H1 (cell line): ENCODE results near the gene NOBOX. TPM values are rescaled to one million over a fixed set of nuclear protein-coding genes. Genes with fewer than 3 reads are reported as not detected.

Experiments used
- CTCF ChIA-PET: fragments of 300-600 bp; sonication (Branson Sonifier 250); formaldehyde crosslinking; loops from one replicate; lab custom pipeline; 2021; ENCODE audit not compliant: partially characterized antibody; lab: Charles Lee
- POLR2A ChIA-PET: fragments of 300-600 bp; sonication (Branson Sonifier 250); formaldehyde crosslinking; loops from one replicate; lab custom pipeline; 2021; ENCODE audit warnings: inconsistent platforms; ENCODE audit not compliant: partially characterized antibody; lab: Charles Lee
- DNase-seq, 2 experiments: peaks; one replicate each; pipeline versions ENCODE4 v3.0.0 to v3.0.0-alpha.2; 2010 to 2022; ENCODE audit warnings: low spot score in 2 of 2, low read depth in 1 of 2, mixed read lengths in 1 of 2
- FAIRE-seq: peaks from 2 replicates; lab custom pipeline; 2011; peaks lifted over from hg19 to GRCh38; lab: Jason Lieb, UNC
- H2AFZ ChIP-seq: 2 replicates; pipeline ENCODE4 v1.8.1; 2012; ENCODE audit warnings: low read length, inconsistent platforms
- H2AK5ac ChIP-seq: 2 replicates; pipeline ENCODE4 v1.6.1; 2013; ENCODE audit warnings: low read depth, low read length
- H2BK120ac ChIP-seq: replicated peaks from 2 replicates; pipeline ENCODE3; 2013; ENCODE audit warnings: low read depth, low read length, inconsistent platforms
- H2BK12ac ChIP-seq: 2 replicates; pipeline ENCODE4 v1.6.1; 2013; ENCODE audit warnings: low read depth, low read length
- H2BK15ac ChIP-seq: 2 replicates; pipeline ENCODE4 v1.6.1; 2013; ENCODE audit warnings: low read length
- H2BK20ac ChIP-seq: 2 replicates; pipeline ENCODE4 v1.6.1; 2013; ENCODE audit warnings: low read length
- H2BK5ac ChIP-seq: 2 replicates; pipeline ENCODE4 v1.6.1; 2013; ENCODE audit warnings: low read depth, low read length
- H3K14ac ChIP-seq: 2 replicates; pipeline ENCODE4 v1.6.1; 2013; ENCODE audit warnings: inconsistent platforms; ENCODE audit not compliant: insufficient read length
- H3K18ac ChIP-seq: 2 replicates; pipeline ENCODE4 v1.6.1; 2013; ENCODE audit warnings: low read length; ENCODE audit errors: extremely low read depth
- H3K23ac ChIP-seq: 2 replicates; pipeline ENCODE4 v1.6.1; 2013; ENCODE audit warnings: inconsistent platforms; ENCODE audit not compliant: insufficient read length
- H3K23me2 ChIP-seq: 2 replicates; pipeline ENCODE4 v1.6.1; 2013; ENCODE audit warnings: low read depth, low read length
- H3K27ac ChIP-seq: 2 replicates; pipeline ENCODE4 v1.6.1; 2011; ENCODE audit warnings: low read depth, low read length, inconsistent platforms
- H3K27me3 ChIP-seq, 4 experiments: replicated peaks in 1 of 4; 1 replicate in 1 of 4; 2 replicates in 3 of 4; pipeline versions ENCODE4 v1.6.1 to v1.8.1; 2011 to 2013; ENCODE audit warnings: low read length in 3 of 4, mild to moderate bottlenecking in 3 of 4, inconsistent platforms in 2 of 4, mixed read lengths in 2 of 4, moderate library complexity in 1 of 4; ENCODE audit not compliant: control insufficient read depth in 3 of 4, insufficient read depth in 3 of 4; ENCODE audit errors: extremely low read depth in 1 of 4
- H3K36me3 ChIP-seq, 4 experiments: 2 replicates each; pipeline versions ENCODE4 v1.6.1 to v1.8.1; 2011 to 2013; ENCODE audit warnings: mild to moderate bottlenecking in 4 of 4, low read length in 3 of 4, moderate library complexity in 2 of 4, control low read depth in 1 of 4, inconsistent platforms in 1 of 4; ENCODE audit not compliant: insufficient read depth in 4 of 4, control insufficient read depth in 2 of 4
- H3K4ac ChIP-seq: replicated peaks from 2 replicates; pipeline ENCODE3; 2013; ENCODE audit warnings: low read length, low read depth, mixed read lengths, inconsistent platforms; ENCODE audit not compliant: insufficient read length
- H3K4me1 ChIP-seq, 4 experiments: replicated peaks in 1 of 4; 1 replicate in 1 of 4; 2 replicates in 3 of 4; pipeline versions ENCODE4 v1.6.1 to v1.8.1; 2011 to 2013; ENCODE audit warnings: low read length in 3 of 4, inconsistent platforms in 2 of 4, mixed read lengths in 1 of 4; ENCODE audit not compliant: insufficient read depth in 4 of 4, control insufficient read depth in 3 of 4
- H3K4me2 ChIP-seq, 2 experiments: 2 replicates each; pipeline versions ENCODE4 v1.6.1 to v1.8.1; 2011 to 2013; ENCODE audit warnings: low read depth in 2 of 2, low read length in 2 of 2, control low read depth in 1 of 2, inconsistent platforms in 1 of 2, mild to moderate bottlenecking in 1 of 2; ENCODE audit not compliant: insufficient read depth in 1 of 2
- H3K4me3 ChIP-seq, 4 experiments: fragments of 200-600, 300-600 bp in 1 of 4; sonication (generic), shearing (Covaris generic), sonication (Bioruptor Twin) in 1 of 4; 2 replicates each; pipeline versions ENCODE4 v1.5.1 to v1.8.1; 2011 to 2016; ENCODE audit warnings: low read length in 4 of 4, low read depth in 3 of 4, control low read depth in 2 of 4, inconsistent platforms in 2 of 4, mild to moderate bottlenecking in 2 of 4, mixed read lengths in 1 of 4, moderate library complexity in 1 of 4; ENCODE audit not compliant: insufficient read depth in 2 of 4; ENCODE audit errors: extremely low read depth in 1 of 4
- H3K56ac ChIP-seq: replicated peaks from 2 replicates; pipeline ENCODE3; 2013; ENCODE audit warnings: low read depth, mild to moderate bottlenecking, mixed read lengths, low read length, inconsistent platforms; ENCODE audit not compliant: insufficient read length
- H3K79me1 ChIP-seq: 2 replicates; pipeline ENCODE4 v1.6.1; 2013; ENCODE audit warnings: low read depth, low read length, control low read depth
- H3K79me2 ChIP-seq, 2 experiments: 2 replicates each; pipeline versions ENCODE4 v1.6.1 to v1.8.1; 2012 to 2013; ENCODE audit warnings: low read length in 2 of 2, mild to moderate bottlenecking in 2 of 2, inconsistent platforms in 1 of 2; ENCODE audit not compliant: insufficient read depth in 2 of 2, control insufficient read depth in 1 of 2
- H3K9ac ChIP-seq, 4 experiments: replicated peaks in 1 of 4; 1 replicate in 1 of 4; 2 replicates in 3 of 4; pipeline versions ENCODE4 v1.6.1 to v1.8.1; 2011 to 2013; ENCODE audit warnings: low read depth in 3 of 4, low read length in 3 of 4, control low read depth in 2 of 4, mild to moderate bottlenecking in 2 of 4, moderate library complexity in 2 of 4, inconsistent platforms in 1 of 4; ENCODE audit errors: extremely low read depth in 1 of 4
- H3K9me3 ChIP-seq, 2 experiments: 2 replicates each; pipeline versions ENCODE4 v1.6.1 to v1.8.1; 2012 to 2013; ENCODE audit warnings: mild to moderate bottlenecking in 2 of 2, moderate library complexity in 2 of 2, control low read depth in 1 of 2, inconsistent platforms in 1 of 2, low read depth in 1 of 2, low read length in 1 of 2, mixed read lengths in 1 of 2; ENCODE audit not compliant: insufficient read depth in 2 of 2
- H4K20me1 ChIP-seq, 2 experiments: replicated peaks in 1 of 2; 2 replicates each; pipeline versions ENCODE3 to v1.8.1; 2011 to 2013; ENCODE audit warnings: inconsistent platforms in 2 of 2, low read length in 2 of 2, mild to moderate bottlenecking in 1 of 2; ENCODE audit not compliant: insufficient read depth in 2 of 2, control insufficient read depth in 1 of 2
- H4K5ac ChIP-seq: 2 replicates; pipeline ENCODE4 v1.6.1; 2013; ENCODE audit warnings: low read length, low read depth, mixed read lengths, inconsistent platforms; ENCODE audit not compliant: insufficient read length
- H4K8ac ChIP-seq: 2 replicates; pipeline ENCODE4 v1.8.0; 2013; ENCODE audit warnings: mild to moderate bottlenecking, moderate library complexity, low read length, inconsistent platforms; ENCODE audit not compliant: insufficient read depth; ENCODE audit errors: extremely low read depth
- H4K91ac ChIP-seq: replicated peaks from 2 replicates; pipeline ENCODE3; 2013; ENCODE audit warnings: low read length, mixed read lengths, inconsistent platforms; ENCODE audit not compliant: insufficient read length
- ASH2L ChIP-seq: fragments of 200-600, 300-600 bp; sonication (generic); IDR thresholded peaks from one replicate; pipeline ENCODE4 v1.7.1; 2017; ENCODE audit warnings: low read length
- BACH1 ChIP-seq: IDR thresholded peaks from 2 replicates; pipeline ENCODE4 v1.6.1; 2012; ENCODE audit warnings: low read length, improper control_type of control experiment
- BCL11A ChIP-seq, 2 experiments: IDR thresholded peaks; one replicate each; pipeline ENCODE4 v1.6.1; 2011; ENCODE audit warnings: low read depth in 2 of 2, low read length in 2 of 2, mild to moderate bottlenecking in 2 of 2
- FOSL1 ChIP-seq: IDR thresholded peaks from 2 replicates; pipeline ENCODE4 v1.6.1; 2011; ENCODE audit warnings: mild to moderate bottlenecking, low read depth, low read length, moderate library complexity; ENCODE audit not compliant: insufficient read depth
- MAFK ChIP-seq: IDR thresholded peaks from 2 replicates; pipeline ENCODE4 v1.6.1; 2012; ENCODE audit warnings: low read depth, mild to moderate bottlenecking, improper control_type of control experiment, low read length
- RFX5 ChIP-seq: IDR thresholded peaks from 2 replicates; pipeline ENCODE4 v1.6.1; 2011; ENCODE audit warnings: low read depth, low read length, improper control_type of control experiment, borderline replicate concordance
- SRF ChIP-seq: IDR thresholded peaks from 2 replicates; pipeline ENCODE4 v1.6.1; 2011; ENCODE audit warnings: mild to moderate bottlenecking, low read depth, low read length, moderate library complexity
- WGBS, 2 experiments: shearing (Covaris generic) in 1 of 2; methylation state at CpG; one replicate each; pipeline versions ENCODE4 v1.1.6 to v1.1.7; 2013 to 2015; ENCODE audit warnings: low lambda C conversion rate in 2 of 2, mixed read lengths in 2 of 2, inconsistent platforms in 1 of 2, low coverage in 1 of 2, missing lambda C conversion rate in 1 of 2; ENCODE audit not compliant: insufficient replicate concordance in 2 of 2, insufficient coverage in 1 of 2, insufficient read length in 1 of 2; ENCODE audit errors: extremely low coverage in 1 of 2, missing lambda C conversion rate in 1 of 2; 5-methylcytosine and 5-hydroxymethylcytosine counted together
- polyA plus RNA-seq, 7 experiments: library from polyadenylated mRNA; depleted of rRNA in 3 of 7; stranded (reverse) in 5 of 7; unstranded in 2 of 7; fragments of >200 nt in 5 of 7; fragments of 200-250 nt in 2 of 7; gene quantifications; 1 replicate in 5 of 7; 2 replicates in 1 of 7; 4 replicates in 1 of 7; pipeline versions ENCODE4 v1.2.1 to v1.2.3, GENCODE V29; 2011 to 2013; ENCODE audit warnings: missing spikeins in 2 of 7, mixed read lengths in 2 of 7
- total RNA-seq: library from RNA; stranded (reverse); fragmentation: NEBNext Ultra II Directional; extraction: Animal tissue kit (Norgen Biotek cat#: 25700); gene quantifications from 2 replicates; pipeline ENCODE4 v1.2.1, GENCODE V29; 2021

Gene NOBOX
- total and polyA plus RNA-seq, 2 of the 8 experiments (the other 6 are each of a cell fraction or from before 2014, with no cell fraction given) = not detected

DNA sequence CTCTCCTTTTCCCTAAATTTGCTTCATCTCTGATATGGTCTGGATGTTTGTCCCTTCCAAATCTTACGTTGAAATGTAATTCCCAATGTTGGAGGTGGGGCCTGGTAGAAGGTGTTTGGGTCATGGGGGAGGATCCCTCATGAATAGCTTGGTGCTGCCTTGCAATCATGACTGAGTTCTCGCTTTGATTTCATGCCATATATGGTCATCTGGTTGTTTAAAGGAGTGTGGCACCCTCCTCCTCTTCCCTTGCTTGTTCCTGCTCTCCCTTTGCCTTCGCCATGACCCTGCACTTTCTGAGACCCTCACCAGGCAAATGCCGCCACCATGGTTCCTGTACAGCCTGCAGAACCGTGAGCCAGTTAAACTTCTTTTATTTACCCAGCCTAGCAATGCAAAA lies 14.5 kb downstream of the NOBOX start:
- Histone ChIP-seq H3K9me3 (no peaks in the 10 kb centered on the region), H4K20me1 (no peaks in the 10 kb centered on the region), H3K4me3 (no peak overlapping the region), H2BK20ac (no peak overlapping the region), H3K23ac (no peak overlapping the region), H3K79me1 (no peaks in the 10 kb centered on the region), H3K36me3 (no peaks in the 10 kb centered on the region), H3K56ac (no peak overlapping the region), H3K14ac (no peak overlapping the region), H3K23me2 (peaks cover 2% of the 10 kb centered on the region; the same call in 1 of the 2 replicates), H2BK120ac (no peak overlapping the region), H2AK5ac (no peak overlapping the region), H2BK5ac (no peak overlapping the region), H4K5ac (peak overlapping the region; percentile 45), H2BK12ac (peak overlapping the region; percentile 31; the same call in 1 of the 2 replicates), H3K27ac (no peak overlapping the region; the same call in 1 of the 2 replicates), H2AFZ (no peak overlapping the region), H4K91ac (no peak overlapping the region), H3K18ac (no peak overlapping the region), H3K4ac (no peak overlapping the region), H4K8ac (no peak overlapping the region), H3K4me1 (peaks cover 0 to 9% (median 5%) of the 10 kb centered on the region in 4 experiments; a peak in 5 of 7 replicates), H3K9ac (no peak overlapping the region), H3K27me3 (no peaks in the 10 kb centered on the region), H2BK15ac (no peak overlapping the region), H3K4me2 (no peak overlapping the region), H3K79me2 (no peaks in the 10 kb centered on the region)
- peak; percentile 23; the same call in 1 of the 2 replicates for TF ChIP-seq MAFK
- peak; percentile 57; the same call in 1 of the 2 replicates for TF ChIP-seq BACH1
- TF ChIP-seq BCL11A (IDR thresholded peaks at IDR 0.05; ENCODE audit: low read depth in 2 of 2, low read length in 2 of 2) = no peak
- peak; percentile 99 for TF ChIP-seq SRF
- no peak for TF ChIP-seq RFX5
- no peak for TF ChIP-seq FOSL1
- TF ChIP-seq ASH2L = peak; percentile 31
- peak; percentile 5 to 38 for DNase-seq
- WGBS, 2 experiments = 89% methylated on average over 5 of the region's 5 CpGs; no CpG with 5 or more reads in 1 of the 2 experiments
- CTCF ChIA-PET = interaction anchor here (1.0 to 1.4 kb wide), 4 partner anchors 8 to 57 kb away, joined by 3 to 4 read pairs (median 3); no protein-coding TSS in a partner anchor
- POLR2A ChIA-PET = interaction anchor here (0.6 to 1.5 kb wide), 2 partner anchors 9 to 11 kb away, joined by 3 to 4 read pairs; no protein-coding TSS in a partner anchor
- FAIRE-seq = no peak
